SU-DHL-6 (cell line): ENCODE measurements around the gene VDR.
"Not testable (repeated sequence)": the region's sequence is repeated elsewhere in the genome, so short reads cannot be mapped to it uniquely, and the experiment has no call there.

ENCODE experiments used
- H2AFZ ChIP-seq: fragments of 200-600 bp; sonication (generic); 2 replicates; pipeline ENCODE4 v1.6.1; 2014; ENCODE audit warnings: low read depth, mild to moderate bottlenecking, moderate library complexity, mixed read lengths, antibody characterized with exemption, low read length; ENCODE audit not compliant: severe bottlenecking
- H3F3A ChIP-seq: fragments of 200-600 bp; shearing (Covaris generic); 2 replicates; pipeline ENCODE4 v1.6.0; 2016; ENCODE audit warnings: antibody characterized with exemption, mild to moderate bottlenecking; ENCODE audit not compliant: insufficient read depth
- H3K27ac ChIP-seq: fragments of 200-600 bp; sonication (generic); 2 replicates; pipeline ENCODE4 v1.5.1; 2016; ENCODE audit warnings: low read depth, mild to moderate bottlenecking, low read length, moderate library complexity, mixed read lengths
- H3K27me3 ChIP-seq: fragments of 200-600 bp; sonication (generic), shearing (Covaris generic); 2 replicates; pipeline ENCODE4 v1.6.0; 2014; ENCODE audit warnings: mild to moderate bottlenecking, low read length
- H3K36me3 ChIP-seq: fragments of 200-600 bp; sonication (generic); 2 replicates; pipeline ENCODE4 v1.6.1; 2014; ENCODE audit warnings: mild to moderate bottlenecking, low read length, mixed read lengths
- H3K4me2 ChIP-seq: fragments of 300-600, 200-600 bp; shearing (Covaris generic), sonication (generic); 2 replicates; pipeline ENCODE4 v1.6.0; 2014; ENCODE audit warnings: low read length, low read depth, mild to moderate bottlenecking; ENCODE audit not compliant: poor library complexity, severe bottlenecking
- H3K4me3 ChIP-seq: fragments of 200-600 bp; sonication (generic); 2 replicates; pipeline ENCODE4 v1.5.1; 2014; ENCODE audit warnings: antibody characterized with exemption, low read length, mild to moderate bottlenecking, mixed read lengths; ENCODE audit not compliant: insufficient read depth, poor library complexity, severe bottlenecking
- H3K79me2 ChIP-seq: fragments of 200-600 bp; sonication (generic); 2 replicates; pipeline ENCODE4 v1.6.1; 2014; ENCODE audit warnings: mild to moderate bottlenecking, low read length, moderate library complexity; ENCODE audit not compliant: insufficient read depth
- H3K9ac ChIP-seq: fragments of 200-600 bp; sonication (generic); 2 replicates; pipeline ENCODE4 v1.7.0; 2014; ENCODE audit warnings: mild to moderate bottlenecking, low read length
- H3K9me2 ChIP-seq: fragments of 200-600 bp; sonication (generic); replicated peaks from 2 replicates; pipeline ENCODE4 v1.6.1; 2014; ENCODE audit warnings: low read length; ENCODE audit not compliant: insufficient read depth
- H3K9me3 ChIP-seq: fragments of 200-600 bp; sonication (generic); 2 replicates; pipeline ENCODE4 v1.6.1; 2014; ENCODE audit warnings: low read length, mixed read lengths; ENCODE audit not compliant: insufficient read depth
- H4K20me1 ChIP-seq: fragments of 200-600 bp; sonication (generic); 2 replicates; pipeline ENCODE4 v1.6.1; 2014; ENCODE audit warnings: low read depth, mild to moderate bottlenecking, antibody characterized with exemption, low read length, moderate library complexity, mixed read lengths
- CTCF ChIP-seq: fragments of 200-600 bp; sonication (generic); IDR thresholded peaks from one replicate; pipeline ENCODE4 v1.5.1; 2017; ENCODE audit warnings: antibody characterized with exemption, mild to moderate bottlenecking, low read length, moderate library complexity; ENCODE audit not compliant: insufficient read depth, poor library complexity, severe bottlenecking
- EZH2phosphoT487 ChIP-seq: fragments of 200-600 bp; sonication (generic), shearing (Covaris generic); conservative IDR thresholded peaks from 2 replicates; pipeline ENCODE4 v1.6.1; 2018; ENCODE audit warnings: mild to moderate bottlenecking, antibody characterized with exemption, low read length, moderate library complexity, mixed read lengths

VDR gene

GRCh38 chr12:47811581-47812484, 93.0 kb downstream of the VDR start:
- H3K4me2 ChIP-seq, result peak overlapping the region; percentile 84
- H3K9me3 ChIP-seq, result no peaks in the 10 kb centered on the region
- H3K9me2 ChIP-seq, result no peaks in the 10 kb centered on the region
- no peaks in the 10 kb centered on the region for H4K20me1 ChIP-seq
- peak overlapping the region; percentile 51 for H3K9ac ChIP-seq
- peaks cover 64% of the 10 kb centered on the region for H3K79me2 ChIP-seq
- H3K27me3 ChIP-seq, result no peaks in the 10 kb centered on the region
- TF ChIP-seq CTCF (no peak), EZH2phosphoT487 (no peak)
- H3F3A ChIP-seq, result peaks cover 50% of the 10 kb centered on the region
- peak overlapping the region; percentile 89 for H3K27ac ChIP-seq
- no peak overlapping the region for H2AFZ ChIP-seq
- 0 out of 2 replicates have a peak, but pooled peaks cover 4% of the 10 kb centered on the region for H3K36me3 ChIP-seq
- H3K4me3 ChIP-seq, result peak overlapping the region; percentile 43

GRCh38 chr12:47811072-47811396, 93.8 kb downstream of the VDR start:
- 0 out of 2 replicates have a peak, but pooled peaks cover 4% of the 10 kb centered on the region for H3K36me3 ChIP-seq
- peak overlapping the region; percentile 89 for H3K27ac ChIP-seq
- H3K9me2 ChIP-seq, result no peaks in the 10 kb centered on the region
- TF ChIP-seq CTCF (no peak), EZH2phosphoT487 (no peak)
- no peak overlapping the region for H2AFZ ChIP-seq
- no peaks in the 10 kb centered on the region for H3K27me3 ChIP-seq
- H3K9me3 ChIP-seq, result no peaks in the 10 kb centered on the region
- no peaks in the 10 kb centered on the region for H4K20me1 ChIP-seq
- H3K9ac ChIP-seq, result peak overlapping the region; percentile 51
- H3F3A ChIP-seq, result peaks cover 50% of the 10 kb centered on the region
- peak overlapping the region; percentile 84 for H3K4me2 ChIP-seq
- H3K79me2 ChIP-seq, result peaks cover 57% of the 10 kb centered on the region
- peak overlapping the region; percentile 43 for H3K4me3 ChIP-seq

GRCh38 chr12:47809518-47809917, 95.3 kb downstream of the VDR start:
- Histone ChIP-seq H3K4me2 (peak overlapping the region; percentile 84), H3F3A (peaks cover 42% of the 10 kb centered on the region), H3K79me2 (peaks cover 43% of the 10 kb centered on the region)
- not testable (repeated sequence) for H3K36me3 ChIP-seq, H3K4me3 ChIP-seq, H3K9me2 ChIP-seq, H3K9ac ChIP-seq, H2AFZ ChIP-seq, H3K9me3 ChIP-seq, H3K27me3 ChIP-seq, H3K27ac ChIP-seq, H4K20me1 ChIP-seq
